GM21515 (cell line): ENCODE data around the gene DGKI.
"Not testable (repeated sequence)": the region's sequence is repeated elsewhere in the genome, so short reads cannot be mapped to it uniquely, and the experiment has no call there.

ENCODE experiments used
- ATAC-seq: cut with Tn5 transposase; IDR thresholded peaks from one replicate; pipeline ENCODE4 v1.9.1; 2021; ENCODE audit not compliant: unreplicated experiment

DGKI gene

GRCh38 chr7:137482466-137482865, 364.3 kb downstream of the DGKI start:
- ATAC-seq: no peak

- ATAC-seq: no peak
Observed at GRCh38 chr7:137480824-137481365, 365.9 kb downstream of the DGKI start.

- no peak for ATAC-seq
Observed at GRCh38 chr7:137480401-137480800, 366.4 kb downstream of the DGKI start.

- ATAC-seq: no peak
Observed at GRCh38 chr7:137476937-137477336, 369.8 kb downstream of the DGKI start.

- no peak for ATAC-seq
Observed at GRCh38 chr7:137475966-137476365, 370.8 kb downstream of the DGKI start.

GRCh38 chr7:137474540-137475026, 372.2 kb downstream of the DGKI start:
- ATAC-seq: no peak

GRCh38 chr7:137471128-137471527, 375.6 kb downstream of the DGKI start:
- no peak for ATAC-seq

- ATAC-seq: no peak
Observed at GRCh38 chr7:137469858-137470257, 376.9 kb downstream of the DGKI start.

- ATAC-seq: no peak
Observed at GRCh38 chr7:137469191-137469811, 377.5 kb downstream of the DGKI start.

GRCh38 chr7:137462847-137463246, 383.9 kb downstream of the DGKI start:
- ATAC-seq: no peak

- ATAC-seq: no peak
Observed at GRCh38 chr7:137462074-137462715, 384.6 kb downstream of the DGKI start.

- no peak for ATAC-seq
Observed at GRCh38 chr7:137458399-137458798, 388.4 kb downstream of the DGKI start.

- ATAC-seq: no peak
Observed at GRCh38 chr7:137454767-137455166, 392.0 kb downstream of the DGKI start.

GRCh38 chr7:137454246-137454724, 392.5 kb downstream of the DGKI start:
- ATAC-seq: peak; percentile 76

GRCh38 chr7:137453356-137453755, 393.4 kb downstream of the DGKI start:
- no peak for ATAC-seq

GRCh38 chr7:137449016-137449415, 397.8 kb downstream of the DGKI start:
- no peak for ATAC-seq

GRCh38 chr7:137448572-137448971, 398.2 kb downstream of the DGKI start:
- not testable (repeated sequence) for ATAC-seq

GRCh38 chr7:137446025-137446424, 400.7 kb downstream of the DGKI start:
- no peak for ATAC-seq

- no peak for ATAC-seq
Observed at GRCh38 chr7:137445268-137445667, 401.5 kb downstream of the DGKI start.

GRCh38 chr7:137443616-137444015, 403.2 kb downstream of the DGKI start:
- no peak for ATAC-seq

- ATAC-seq: no peak
Observed at GRCh38 chr7:137441451-137441850, 405.3 kb downstream of the DGKI start.
